ENCODE data around the gene TSPAN6.

TSPAN6 gene

DNA sequence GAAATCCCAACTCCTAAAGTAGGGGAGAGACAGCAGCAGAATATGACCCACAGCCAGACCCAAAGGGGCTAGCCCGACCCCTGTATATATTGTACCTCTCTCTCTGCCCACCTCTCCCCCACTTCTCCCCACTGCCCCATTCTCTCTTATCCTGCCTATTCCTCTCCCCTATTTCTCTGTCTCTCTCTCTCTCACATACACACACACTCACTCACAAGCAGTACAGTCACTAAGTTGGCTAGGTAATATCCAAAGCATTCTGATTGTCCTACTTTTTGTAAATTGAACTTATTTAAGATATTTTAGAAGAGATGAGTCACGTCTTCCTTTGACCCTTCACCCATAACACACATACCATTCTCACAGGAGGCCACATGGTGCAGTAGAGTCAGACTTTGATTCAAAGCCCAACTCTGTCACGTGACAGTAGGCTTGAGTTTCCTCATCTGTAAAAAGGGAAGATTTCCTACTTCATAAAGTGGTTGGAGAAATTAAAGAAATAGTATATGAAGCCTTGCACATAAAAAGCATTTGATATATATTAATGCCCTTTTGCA is 36.9 kb upstream of the TSPAN6 start:
- TF ChIP-seq EZH2phosphoT487 (IDR thresholded peaks at IDR 0.05; ENCODE audit: low read depth) = no peak
- TF ChIP-seq, protein P1, sequence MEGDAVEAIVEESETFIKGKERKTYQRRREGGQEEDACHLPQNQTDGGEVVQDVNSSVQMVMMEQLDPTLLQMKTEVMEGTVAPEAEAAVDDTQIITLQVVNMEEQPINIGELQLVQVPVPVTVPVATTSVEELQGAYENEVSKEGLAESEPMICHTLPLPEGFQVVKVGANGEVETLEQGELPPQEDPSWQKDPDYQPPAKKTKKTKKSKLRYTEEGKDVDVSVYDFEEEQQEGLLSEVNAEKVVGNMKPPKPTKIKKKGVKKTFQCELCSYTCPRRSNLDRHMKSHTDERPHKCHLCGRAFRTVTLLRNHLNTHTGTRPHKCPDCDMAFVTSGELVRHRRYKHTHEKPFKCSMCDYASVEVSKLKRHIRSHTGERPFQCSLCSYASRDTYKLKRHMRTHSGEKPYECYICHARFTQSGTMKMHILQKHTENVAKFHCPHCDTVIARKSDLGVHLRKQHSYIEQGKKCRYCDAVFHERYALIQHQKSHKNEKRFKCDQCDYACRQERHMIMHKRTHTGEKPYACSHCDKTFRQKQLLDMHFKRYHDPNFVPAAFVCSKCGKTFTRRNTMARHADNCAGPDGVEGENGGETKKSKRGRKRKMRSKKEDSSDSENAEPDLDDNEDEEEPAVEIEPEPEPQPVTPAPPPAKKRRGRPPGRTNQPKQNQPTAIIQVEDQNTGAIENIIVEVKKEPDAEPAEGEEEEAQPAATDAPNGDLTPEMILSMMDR (IDR thresholded peaks at IDR 0.05; ENCODE audit: low read depth, low read length) = no peak
- Histone ChIP-seq H3K79me2 (ENCODE audit: low read length) (no peaks in the 10 kb centered on the region), H3K27me3 (ENCODE audit: low read depth, low read length) (peaks cover 51% of the 10 kb centered on the region), H2AFZ (ENCODE audit: low read depth, low read length) (no peak overlapping the region), H3K27ac (ENCODE audit: low read length) (no peak overlapping the region), H4K20me1 (ENCODE audit: insufficient read depth, low read length) (no peaks in the 10 kb centered on the region), H3K4me3 (ENCODE audit: low read length) (no peak overlapping the region), H3K36me3 (replicated peaks; ENCODE audit: low read depth, low read length) (no peaks in the 10 kb centered on the region), H3K9me3 (ENCODE audit: insufficient read depth, low read length) (no peaks in the 10 kb centered on the region), H3K4me1 (ENCODE audit: low read length) (peaks cover 7% of the 10 kb centered on the region), H3K9ac (ENCODE audit: low read length) (no peak overlapping the region), H3K4me2 (ENCODE audit: low read length) (no peak overlapping the region)

DNA sequence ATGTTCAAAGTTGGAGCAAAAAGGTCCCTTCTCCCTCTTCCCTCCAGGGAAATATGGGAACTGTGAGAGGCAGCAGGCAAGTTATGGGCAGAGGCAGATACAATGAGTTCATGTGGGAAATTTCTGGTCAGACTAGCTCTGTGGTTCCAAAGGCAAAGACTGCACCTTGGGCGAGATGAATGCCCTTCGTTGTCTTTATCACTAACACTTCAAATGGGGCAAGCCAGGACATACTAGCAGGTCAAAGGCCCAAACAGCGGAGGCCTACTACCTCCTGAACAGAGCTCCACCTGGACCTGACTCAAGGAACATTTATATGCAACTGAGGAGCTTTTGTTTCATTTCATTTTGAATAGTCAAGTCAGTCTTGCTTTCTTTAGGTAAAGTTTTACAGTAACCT is 36.4 kb upstream of the TSPAN6 start:
- Histone ChIP-seq H3K4me1 (ENCODE audit: low read length) (peaks cover 7% of the 10 kb centered on the region), H3K36me3 (replicated peaks; ENCODE audit: low read depth, low read length) (no peaks in the 10 kb centered on the region), H3K9ac (ENCODE audit: low read length) (no peak overlapping the region), H3K9me3 (ENCODE audit: insufficient read depth, low read length) (no peaks in the 10 kb centered on the region), H3K27ac (ENCODE audit: low read length) (no peak overlapping the region), H3K79me2 (ENCODE audit: low read length) (no peaks in the 10 kb centered on the region), H3K4me3 (ENCODE audit: low read length) (no peak overlapping the region), H4K20me1 (ENCODE audit: insufficient read depth, low read length) (no peaks in the 10 kb centered on the region), H2AFZ (ENCODE audit: low read depth, low read length) (no peak overlapping the region), H3K4me2 (ENCODE audit: low read length) (no peak overlapping the region), H3K27me3 (ENCODE audit: low read depth, low read length) (peaks cover 51% of the 10 kb centered on the region)
- TF ChIP-seq, protein P1 (IDR thresholded peaks at IDR 0.05; ENCODE audit: low read depth, low read length) = no peak
- no peak for TF ChIP-seq EZH2phosphoT487 (IDR thresholded peaks at IDR 0.05; ENCODE audit: low read depth)

DNA sequence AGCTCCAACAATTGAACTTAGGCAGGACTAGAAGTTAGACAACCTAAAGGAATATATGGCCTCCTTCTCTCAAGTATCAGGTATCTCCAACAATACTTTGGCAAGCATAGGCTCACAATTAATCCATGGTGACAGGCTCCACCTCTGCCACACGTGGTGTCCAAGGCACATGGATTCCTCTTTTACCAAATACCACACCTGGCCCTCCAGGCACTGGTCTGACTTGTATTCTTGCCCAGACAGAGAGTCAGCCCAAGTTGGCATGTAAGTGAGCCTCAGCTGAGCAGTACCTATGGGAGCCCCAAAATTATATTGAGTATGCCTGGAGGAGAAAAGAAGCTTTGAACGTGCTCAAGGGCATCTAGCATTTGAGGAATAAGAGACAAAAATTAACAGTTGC is 27.0 kb upstream of the TSPAN6 start:
- TF ChIP-seq, protein P1 (IDR thresholded peaks at IDR 0.05; ENCODE audit: low read depth, low read length) = no peak
- no peak for TF ChIP-seq EZH2phosphoT487 (IDR thresholded peaks at IDR 0.05; ENCODE audit: low read depth)
- Histone ChIP-seq H3K9ac (ENCODE audit: low read length) (no peak overlapping the region), H4K20me1 (ENCODE audit: insufficient read depth, low read length) (no peaks in the 10 kb centered on the region), H3K79me2 (ENCODE audit: low read length) (no peaks in the 10 kb centered on the region), H3K4me1 (ENCODE audit: low read length) (no peaks in the 10 kb centered on the region), H3K27ac (ENCODE audit: low read length) (no peak overlapping the region), H3K9me3 (ENCODE audit: insufficient read depth, low read length) (no peaks in the 10 kb centered on the region), H3K27me3 (ENCODE audit: low read depth, low read length) (peaks cover 48% of the 10 kb centered on the region), H3K4me3 (ENCODE audit: low read length) (no peak overlapping the region), H3K4me2 (ENCODE audit: low read length) (no peak overlapping the region), H2AFZ (ENCODE audit: low read depth, low read length) (no peak overlapping the region), H3K36me3 (replicated peaks; ENCODE audit: low read depth, low read length) (no peaks in the 10 kb centered on the region)

DNA sequence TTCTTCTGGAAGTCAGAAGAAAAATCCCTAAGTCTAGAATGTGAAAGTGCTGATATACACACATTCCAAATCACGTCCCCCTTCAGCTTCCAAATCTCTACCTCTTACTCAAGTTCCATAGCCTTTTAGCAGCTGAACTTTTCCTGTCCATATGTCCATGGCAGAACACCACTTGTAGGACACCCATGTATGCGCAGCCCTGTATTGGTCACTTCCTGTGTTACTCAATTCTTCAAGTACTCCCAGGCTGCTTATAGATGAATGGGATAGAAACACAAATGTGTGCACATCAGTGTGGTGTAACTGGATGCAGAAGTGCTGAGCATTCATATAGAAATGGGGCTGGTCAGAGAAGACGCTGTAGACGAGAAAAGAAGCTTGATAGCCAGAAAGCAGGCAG is 26.2 kb upstream of the TSPAN6 start:
- no peaks in the 10 kb centered on the region for H3K9me3 ChIP-seq (ENCODE audit: insufficient read depth, low read length)
- TF ChIP-seq EZH2phosphoT487 (IDR thresholded peaks at IDR 0.05; ENCODE audit: low read depth) = no peak
- TF ChIP-seq, protein P1 (IDR thresholded peaks at IDR 0.05; ENCODE audit: low read depth, low read length) = no peak
- H2AFZ ChIP-seq (ENCODE audit: low read depth, low read length) = no peak overlapping the region
- H3K79me2 ChIP-seq (ENCODE audit: low read length) = no peaks in the 10 kb centered on the region
- no peaks in the 10 kb centered on the region for H4K20me1 ChIP-seq (ENCODE audit: insufficient read depth, low read length)
- no peak overlapping the region for H3K27ac ChIP-seq (ENCODE audit: low read length)
- H3K9ac ChIP-seq (ENCODE audit: low read length) = no peak overlapping the region
- H3K36me3 ChIP-seq (replicated peaks; ENCODE audit: low read depth, low read length) = no peaks in the 10 kb centered on the region
- H3K4me3 ChIP-seq (ENCODE audit: low read length) = no peak overlapping the region
- no peaks in the 10 kb centered on the region for H3K4me1 ChIP-seq (ENCODE audit: low read length)
- H3K4me2 ChIP-seq (ENCODE audit: low read length) = no peak overlapping the region
- H3K27me3 ChIP-seq (ENCODE audit: low read depth, low read length) = peaks cover 48% of the 10 kb centered on the region

Data from OCI-LY3 (cell line).